DND-41 (cell line): ENCODE data around the gene UCN2.

Experiments used
- EZH2 ChIP-seq: IDR thresholded peaks from 3 replicates; pipeline ENCODE4 v1.6.1; 2012; ENCODE audit warnings: borderline replicate concordance, low read depth, mild to moderate bottlenecking, moderate library complexity, low read length, inconsistent platforms; ENCODE audit not compliant: severe bottlenecking
- TF ChIP-seq, protein P1 (sequence below): IDR thresholded peaks from 2 replicates; pipeline ENCODE4 v1.5.1; 2012; ENCODE audit warnings: borderline replicate concordance, low read length, moderate library complexity, mild to moderate bottlenecking; ENCODE audit not compliant: poor library complexity, severe bottlenecking; ENCODE audit errors: extremely low read depth

DNA sequence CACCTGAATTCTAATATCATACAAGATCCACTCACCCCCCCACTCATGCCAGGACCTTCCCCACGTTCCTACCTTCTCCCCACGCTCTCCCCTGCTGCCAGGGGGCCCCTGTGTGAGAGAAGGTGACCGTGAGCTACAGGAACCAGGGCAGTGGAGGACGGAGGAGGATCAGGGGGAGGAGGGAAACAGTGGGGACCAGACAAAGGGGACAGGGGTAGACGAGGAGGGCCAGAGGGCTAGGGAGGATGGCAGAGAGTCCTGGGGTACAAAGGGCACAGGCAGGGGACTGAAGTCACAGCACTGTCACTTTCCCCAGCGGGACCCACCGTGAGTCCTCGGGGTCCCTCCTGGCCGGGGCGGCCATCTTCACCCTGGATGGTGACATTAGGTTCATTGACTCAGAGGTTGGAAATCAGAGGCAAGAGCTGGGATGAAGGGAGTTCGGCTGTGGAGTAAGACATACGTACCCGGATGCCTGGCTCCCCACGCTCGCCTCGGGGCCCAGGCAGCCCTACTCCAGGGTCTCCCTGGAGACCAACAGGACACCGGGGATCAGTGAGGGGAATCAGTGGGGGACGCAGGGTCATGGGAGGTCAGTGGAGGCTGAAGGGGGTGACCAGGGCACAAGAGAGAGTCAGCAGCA, 6.3 kb upstream of the UCN2 start:
- TF ChIP-seq, protein P1, sequence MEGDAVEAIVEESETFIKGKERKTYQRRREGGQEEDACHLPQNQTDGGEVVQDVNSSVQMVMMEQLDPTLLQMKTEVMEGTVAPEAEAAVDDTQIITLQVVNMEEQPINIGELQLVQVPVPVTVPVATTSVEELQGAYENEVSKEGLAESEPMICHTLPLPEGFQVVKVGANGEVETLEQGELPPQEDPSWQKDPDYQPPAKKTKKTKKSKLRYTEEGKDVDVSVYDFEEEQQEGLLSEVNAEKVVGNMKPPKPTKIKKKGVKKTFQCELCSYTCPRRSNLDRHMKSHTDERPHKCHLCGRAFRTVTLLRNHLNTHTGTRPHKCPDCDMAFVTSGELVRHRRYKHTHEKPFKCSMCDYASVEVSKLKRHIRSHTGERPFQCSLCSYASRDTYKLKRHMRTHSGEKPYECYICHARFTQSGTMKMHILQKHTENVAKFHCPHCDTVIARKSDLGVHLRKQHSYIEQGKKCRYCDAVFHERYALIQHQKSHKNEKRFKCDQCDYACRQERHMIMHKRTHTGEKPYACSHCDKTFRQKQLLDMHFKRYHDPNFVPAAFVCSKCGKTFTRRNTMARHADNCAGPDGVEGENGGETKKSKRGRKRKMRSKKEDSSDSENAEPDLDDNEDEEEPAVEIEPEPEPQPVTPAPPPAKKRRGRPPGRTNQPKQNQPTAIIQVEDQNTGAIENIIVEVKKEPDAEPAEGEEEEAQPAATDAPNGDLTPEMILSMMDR: no peak
- no peak for TF ChIP-seq EZH2
